Tibial nerve (tissue), 4 donors: Measurements from ENCODE around the gene FRMD3.

Experiments used
- EP300 ChIP-seq, 2 donors: sonication (generic); formaldehyde crosslinking; IDR thresholded peaks; one replicate each; pipeline ENCODE4 v1.6.1; 2017; ENCODE audit warnings: antibody characterized with exemption in 2 of 2, mild to moderate bottlenecking in 1 of 2
- TF ChIP-seq, protein P1 (sequence below), 5 experiments: fragments of 200-600 bp in 3 of 5; fragments of 450-650 bp in 2 of 5; sonication (generic) in 3 of 5; IDR thresholded peaks; one replicate each; pipeline ENCODE4 v1.5.1; 2016 to 2019; ENCODE audit warnings: antibody characterized with exemption in 5 of 5, mild to moderate bottlenecking in 3 of 5, moderate library complexity in 2 of 5

GRCh38 chr9:83270116-83270515, 268.1 kb downstream of the FRMD3 start:
- TF ChIP-seq, protein P1, sequence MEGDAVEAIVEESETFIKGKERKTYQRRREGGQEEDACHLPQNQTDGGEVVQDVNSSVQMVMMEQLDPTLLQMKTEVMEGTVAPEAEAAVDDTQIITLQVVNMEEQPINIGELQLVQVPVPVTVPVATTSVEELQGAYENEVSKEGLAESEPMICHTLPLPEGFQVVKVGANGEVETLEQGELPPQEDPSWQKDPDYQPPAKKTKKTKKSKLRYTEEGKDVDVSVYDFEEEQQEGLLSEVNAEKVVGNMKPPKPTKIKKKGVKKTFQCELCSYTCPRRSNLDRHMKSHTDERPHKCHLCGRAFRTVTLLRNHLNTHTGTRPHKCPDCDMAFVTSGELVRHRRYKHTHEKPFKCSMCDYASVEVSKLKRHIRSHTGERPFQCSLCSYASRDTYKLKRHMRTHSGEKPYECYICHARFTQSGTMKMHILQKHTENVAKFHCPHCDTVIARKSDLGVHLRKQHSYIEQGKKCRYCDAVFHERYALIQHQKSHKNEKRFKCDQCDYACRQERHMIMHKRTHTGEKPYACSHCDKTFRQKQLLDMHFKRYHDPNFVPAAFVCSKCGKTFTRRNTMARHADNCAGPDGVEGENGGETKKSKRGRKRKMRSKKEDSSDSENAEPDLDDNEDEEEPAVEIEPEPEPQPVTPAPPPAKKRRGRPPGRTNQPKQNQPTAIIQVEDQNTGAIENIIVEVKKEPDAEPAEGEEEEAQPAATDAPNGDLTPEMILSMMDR (IDR thresholded peaks at IDR 0.05): no peak
- no peak for TF ChIP-seq EP300 (IDR thresholded peaks at IDR 0.05)
